NCI-H1417 treated with DMSO at 0.1 percent for 48 hours (cell line): ENCODE data around the gene FMO4.
"Not testable (repeated sequence)": the region's sequence is repeated elsewhere in the genome, so short reads cannot be mapped to it uniquely, and the experiment has no call there.

ENCODE experiments used
- DNase-seq: peaks from one replicate; lab custom pipeline; 2025; lab: John Stamatoyannopoulos, UW

The FMO4 gene

DNA sequence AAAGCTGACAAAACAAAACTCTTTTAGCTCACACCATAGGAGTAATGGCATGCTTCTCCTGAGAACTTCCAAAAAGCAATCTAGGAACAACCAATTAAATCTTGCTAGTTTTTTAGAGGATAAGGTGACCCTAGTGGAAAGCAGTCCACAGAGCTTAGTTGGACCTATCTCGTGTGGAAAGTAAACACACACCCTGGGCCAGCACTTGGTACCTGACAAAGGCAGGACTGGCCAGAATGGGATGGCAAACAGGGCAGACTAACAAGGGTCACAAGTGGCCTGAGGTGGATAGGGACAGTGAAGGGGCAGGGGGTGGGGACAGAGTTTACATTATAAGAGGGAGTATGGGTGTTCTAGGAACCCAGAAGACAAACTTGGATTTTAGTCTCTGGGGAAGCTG is 22.0 kb downstream of the FMO4 start:
- DNase-seq = no peak

DNA sequence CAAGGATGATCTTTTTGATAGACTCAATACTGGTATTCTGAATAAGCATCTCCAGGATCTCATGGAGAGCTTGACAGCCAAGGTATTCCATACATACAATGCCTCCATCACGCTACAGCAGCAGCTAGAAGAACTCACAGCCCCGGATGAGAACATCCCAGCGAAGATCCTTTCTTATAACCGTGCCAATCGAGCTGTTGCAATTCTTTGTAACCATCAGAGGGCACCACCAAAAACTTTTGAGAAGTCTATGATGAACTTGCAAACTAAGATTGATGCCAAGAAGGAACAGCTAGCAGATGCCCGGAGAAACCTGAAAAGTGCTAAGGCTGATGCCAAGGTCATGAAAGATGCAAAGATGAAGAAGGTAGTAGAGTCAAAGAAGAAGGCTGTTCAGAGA is 25.4 kb downstream of the FMO4 start:
- DNase-seq = not testable (repeated sequence)

DNA sequence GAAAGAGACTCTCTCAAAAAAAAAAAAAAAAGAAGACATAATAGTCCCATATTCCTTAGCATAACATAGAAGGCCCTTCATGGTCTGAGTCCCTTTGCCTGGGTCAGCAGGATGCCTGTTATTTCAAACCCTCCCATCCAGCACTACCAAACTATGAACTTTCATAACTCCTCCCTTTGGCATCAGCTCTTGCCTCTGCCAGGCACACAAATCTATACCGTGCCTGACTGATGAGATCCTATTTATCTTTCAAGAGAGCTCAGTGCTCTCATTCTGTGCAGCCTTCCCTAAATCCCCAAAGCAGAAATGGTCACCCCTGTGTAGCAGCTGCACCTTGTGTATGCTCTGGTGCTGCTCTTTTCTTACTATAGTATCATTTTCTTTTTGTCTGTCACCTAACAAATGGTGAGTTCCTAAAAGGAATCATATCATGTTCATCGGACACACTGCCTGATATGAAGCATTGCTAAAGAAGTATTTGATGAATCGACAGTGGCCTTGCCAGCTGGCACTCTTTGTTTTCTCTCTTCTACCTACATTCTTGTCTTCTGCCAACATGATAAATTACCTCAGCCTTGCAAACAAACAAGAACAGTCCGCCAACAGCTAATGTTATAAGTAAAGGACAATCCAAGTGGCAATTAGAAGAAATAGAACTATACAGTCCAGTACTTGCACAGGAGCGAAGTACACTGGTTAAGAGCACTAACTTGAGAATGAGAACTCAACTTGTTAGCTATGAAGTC is 29.9 kb downstream of the FMO4 start:
- no peak for DNase-seq

DNA sequence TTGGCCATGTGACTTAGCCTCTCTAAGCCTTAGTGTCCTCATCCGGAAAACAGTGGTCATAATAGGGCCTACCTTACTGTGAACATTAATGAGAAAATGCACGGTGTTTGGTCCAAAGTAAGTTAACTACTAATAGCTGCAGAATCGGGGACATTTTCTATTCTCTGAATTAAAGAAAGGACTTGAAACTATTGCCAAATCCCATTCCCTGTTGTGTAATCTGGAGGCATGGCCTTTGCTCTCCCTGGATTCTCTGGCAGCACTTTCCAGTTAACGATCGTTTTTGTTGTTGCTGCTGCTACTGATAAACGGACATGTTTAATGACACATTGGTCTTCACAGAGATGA is 30.5 kb downstream of the FMO4 start:
- DNase-seq = no peak

DNA sequence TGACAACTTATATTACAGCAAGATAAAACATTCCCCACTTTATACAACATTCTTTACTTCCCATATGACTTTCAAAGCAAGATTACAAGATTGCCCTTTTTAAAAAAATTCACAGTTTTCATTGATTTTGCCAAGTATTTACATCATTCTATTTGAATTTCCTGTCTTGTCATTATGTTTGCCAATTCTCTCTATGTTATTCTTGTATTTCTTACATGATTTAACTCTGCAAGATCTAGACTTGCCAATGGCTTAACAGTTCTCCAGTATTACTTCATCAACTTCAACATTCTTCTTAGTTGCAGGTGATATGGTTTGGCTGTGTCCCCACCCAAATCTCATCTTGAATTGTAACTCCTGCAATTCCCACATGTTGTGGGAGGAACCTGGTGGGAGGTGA is 31.6 kb downstream of the FMO4 start:
- DNase-seq = no peak

DNA sequence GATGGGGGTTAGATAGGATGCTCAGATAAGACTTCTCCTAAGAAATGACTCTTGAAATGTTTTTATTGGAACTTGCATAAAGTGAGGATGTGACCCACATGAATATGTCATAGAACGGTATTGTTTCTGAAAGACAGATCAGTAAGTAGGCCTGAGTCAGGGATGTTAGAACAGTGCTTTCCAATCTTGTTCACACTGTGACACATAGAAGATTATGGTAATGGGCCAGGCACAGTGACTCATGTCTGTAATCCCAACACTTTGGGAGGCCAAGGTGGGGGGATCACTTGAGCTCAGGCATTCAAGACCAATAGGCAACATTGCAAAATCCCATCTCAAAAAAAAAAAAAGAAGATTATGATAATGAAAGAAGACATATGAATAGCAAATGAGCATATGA is 32.9 kb downstream of the FMO4 start:
- no peak for DNase-seq

DNA sequence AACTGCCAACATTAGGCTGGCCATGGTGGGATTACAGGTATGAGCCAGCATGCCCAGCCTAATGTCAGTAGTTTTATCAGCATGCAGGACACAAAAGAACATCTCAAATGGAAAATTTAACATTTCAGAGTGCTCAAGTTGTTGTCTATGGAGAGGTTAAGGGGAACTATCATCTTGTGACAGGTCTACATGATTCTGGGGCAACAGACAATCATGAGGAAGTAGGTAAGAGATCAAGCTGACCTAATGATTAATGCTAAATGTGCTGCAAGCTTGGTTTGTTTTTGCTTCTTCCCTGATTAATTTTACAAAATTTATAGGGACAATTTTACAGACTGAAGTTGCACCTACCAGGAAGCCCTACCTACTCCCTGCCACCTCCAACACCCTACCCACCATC is 36.6 kb downstream of the FMO4 start:
- DNase-seq = no peak

DNA sequence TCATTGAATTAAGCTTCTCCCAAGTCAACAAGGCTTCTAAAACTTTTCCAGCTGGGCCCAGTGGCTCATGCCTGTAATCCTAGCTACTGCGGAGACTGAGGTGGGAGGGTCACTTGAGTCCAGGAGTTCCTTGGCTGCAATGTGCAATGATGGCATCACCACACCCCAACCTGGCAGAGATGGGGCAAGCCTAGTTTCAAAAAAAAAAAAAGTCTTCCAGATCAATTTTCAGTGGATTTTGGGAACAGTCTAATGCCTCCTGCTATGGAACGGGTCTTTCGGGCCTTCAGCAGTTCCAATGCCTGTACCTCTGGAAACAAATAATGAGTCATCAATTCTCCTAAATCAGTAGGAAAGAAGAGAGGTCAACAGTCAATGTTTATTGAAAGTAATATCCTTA is 38.0 kb downstream of the FMO4 start:
- DNase-seq = no peak

DNA sequence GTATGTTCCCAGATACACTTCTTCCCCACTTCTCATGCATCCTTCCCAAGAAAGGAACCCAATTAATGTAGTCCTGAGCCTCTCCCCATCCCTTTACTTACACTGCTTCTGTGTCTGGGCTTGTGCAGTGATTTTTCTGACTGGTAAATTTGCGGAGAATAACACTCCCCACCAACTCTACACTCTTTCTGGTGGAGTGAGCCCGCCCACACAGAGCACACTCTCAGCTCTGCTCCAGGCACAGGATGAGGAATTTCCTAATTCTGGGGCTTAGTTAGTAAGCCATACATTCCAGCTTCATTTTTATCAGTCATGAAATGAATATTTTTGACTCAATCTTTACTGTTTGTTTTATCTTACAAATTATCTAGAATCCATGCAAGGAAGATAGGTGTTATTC is 38.6 kb downstream of the FMO4 start:
- DNase-seq = no peak

DNA sequence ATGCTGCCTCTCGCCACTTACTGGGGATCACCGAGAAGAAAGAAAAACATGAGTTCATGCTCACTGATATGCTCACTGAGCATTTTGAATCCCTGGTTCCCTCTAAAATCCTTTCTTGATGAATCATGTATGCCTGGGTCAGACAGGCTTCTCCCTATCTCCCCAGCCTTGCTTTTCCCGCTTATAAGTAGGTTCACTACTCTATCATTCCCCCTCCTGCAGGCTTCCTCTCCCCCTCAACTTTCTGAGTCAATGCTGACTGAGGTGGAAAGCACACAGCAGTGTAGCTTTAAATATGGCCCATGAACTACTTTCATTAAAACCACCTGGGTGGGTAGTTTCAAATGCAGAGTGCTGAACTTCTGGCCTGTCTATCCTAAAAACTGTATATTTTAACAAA is 41.7 kb downstream of the FMO4 start:
- no peak for DNase-seq

DNA sequence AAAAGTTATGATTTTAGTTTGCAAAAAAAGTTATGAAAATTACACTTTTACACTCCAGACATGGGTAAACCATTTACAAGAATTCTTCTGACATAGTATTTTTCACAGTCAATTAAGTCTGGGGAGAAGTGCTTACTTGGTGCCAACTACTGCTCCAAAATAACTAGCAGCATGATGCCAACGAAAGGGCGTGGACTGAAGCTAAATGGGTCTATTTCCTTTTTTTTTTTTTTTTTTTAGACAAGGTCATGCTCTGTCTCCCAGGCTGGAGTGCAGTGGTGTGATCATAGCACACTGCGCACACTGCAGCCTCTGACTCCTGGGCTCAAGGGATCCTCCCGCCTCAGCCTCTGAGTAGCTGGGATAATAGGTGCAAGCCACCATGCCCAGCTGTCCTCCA is 43.2 kb downstream of the FMO4 start:
- no peak for DNase-seq

DNA sequence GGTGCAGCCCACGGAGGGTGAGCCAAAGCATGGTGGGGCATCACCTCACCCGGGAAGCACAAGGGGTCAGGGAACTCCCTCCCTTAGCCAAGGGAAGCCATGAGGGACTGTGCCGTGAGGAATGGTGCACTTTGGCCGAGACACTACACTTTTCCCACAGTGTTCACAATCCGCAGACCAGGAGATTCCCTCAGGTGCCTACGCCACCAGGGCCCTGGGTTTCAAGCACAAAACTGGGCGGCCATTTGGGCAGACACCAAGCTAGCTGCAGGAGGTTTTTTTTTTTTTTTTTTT is 45.3 kb downstream of the FMO4 start:
- DNase-seq = not testable (repeated sequence)

DNA sequence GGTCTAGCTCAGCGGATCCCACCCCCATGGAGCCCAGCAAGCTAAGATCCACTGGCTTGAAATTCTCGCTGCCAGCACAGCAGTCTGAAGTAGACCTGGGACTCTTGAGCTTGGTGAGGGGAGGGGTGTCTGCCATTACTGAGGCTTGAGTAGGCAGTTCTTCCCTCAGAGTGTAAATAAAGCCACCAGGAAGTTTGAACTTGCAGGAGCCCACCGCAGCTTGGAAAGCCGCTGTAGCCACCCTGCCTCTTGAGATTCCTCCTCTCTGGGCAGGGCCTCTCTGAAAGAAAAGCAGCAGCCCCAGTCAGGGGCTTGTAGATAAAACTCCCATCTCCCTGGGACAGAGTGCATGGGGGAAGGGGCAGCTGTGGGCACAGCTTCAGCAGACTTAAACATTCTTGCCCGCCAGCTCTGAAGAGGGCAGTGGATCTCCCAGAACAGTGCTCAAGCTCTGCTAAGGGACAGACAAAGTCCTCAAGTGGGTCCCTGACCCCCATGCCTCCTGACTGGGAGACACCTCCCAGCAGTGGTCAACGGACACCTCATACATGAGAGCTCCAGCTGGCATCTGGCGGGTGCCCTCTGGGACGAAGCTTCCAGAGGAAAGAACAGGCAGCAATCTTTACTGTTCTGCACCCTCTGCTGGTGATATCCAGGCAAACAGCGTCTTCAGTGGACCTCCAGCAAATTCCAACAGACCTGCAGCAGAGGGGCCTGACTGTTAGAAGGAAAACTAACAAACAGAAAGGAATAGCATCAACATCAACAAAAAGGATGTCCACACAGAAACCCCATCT is 45.9 kb downstream of the FMO4 start:
- not testable (repeated sequence) for DNase-seq

DNA sequence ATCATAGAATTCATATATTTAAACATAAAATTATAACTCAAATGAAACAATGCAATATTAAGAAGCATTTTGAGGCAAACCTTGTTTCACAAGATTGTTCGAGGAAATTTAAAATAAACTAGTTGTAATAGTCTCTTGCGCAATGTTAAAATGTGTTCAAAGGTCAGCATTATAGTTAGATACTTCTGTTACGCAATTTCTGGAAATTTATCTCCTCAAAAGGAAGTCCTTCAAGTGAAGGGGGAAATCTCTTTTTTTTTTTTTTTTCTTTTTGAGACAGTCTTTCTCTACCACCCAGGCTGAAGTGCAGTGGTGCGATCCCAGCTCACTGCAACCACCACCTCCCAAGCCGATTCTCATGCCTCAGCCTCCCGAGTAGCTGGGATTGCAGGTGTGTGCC is 52.1 kb downstream of the FMO4 start:
- DNase-seq = no peak

DNA sequence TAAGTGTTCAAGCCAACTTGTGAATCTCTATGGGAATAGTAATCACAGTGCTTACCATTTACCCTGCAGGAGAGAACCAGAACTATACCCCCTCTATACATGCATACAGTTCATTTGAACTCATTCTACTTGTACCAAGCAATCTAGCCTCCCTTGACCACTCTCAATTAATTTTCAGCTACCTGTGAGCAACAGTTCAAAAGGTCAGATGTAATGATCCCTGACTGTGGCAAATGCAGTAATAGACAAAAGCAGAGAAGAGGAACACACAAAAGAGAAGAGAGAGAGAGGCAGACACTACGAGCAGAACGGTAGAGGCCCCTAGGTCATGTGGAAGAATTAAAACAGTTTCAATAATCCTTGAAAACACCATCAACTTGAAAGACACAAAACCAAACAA is 52.8 kb downstream of the FMO4 start:
- DNase-seq = no peak

DNA sequence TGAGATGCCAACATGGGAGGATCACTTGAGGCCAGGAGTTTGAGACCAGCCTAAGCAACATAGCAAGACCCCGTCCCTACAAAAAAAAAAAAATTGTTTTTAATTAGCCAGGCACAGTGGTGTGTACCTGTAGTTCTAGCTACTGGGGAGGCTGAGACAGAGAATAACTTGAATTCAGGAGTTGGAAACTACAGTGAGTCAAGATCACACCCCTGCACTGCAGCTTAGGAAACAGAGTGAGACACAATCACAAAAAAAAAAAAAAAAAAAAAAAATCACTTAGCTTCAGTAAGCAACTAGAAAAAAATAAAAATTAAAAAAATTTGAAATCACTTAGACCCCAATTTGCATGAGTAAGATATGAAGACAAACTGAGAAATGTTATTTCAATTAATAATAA is 53.5 kb downstream of the FMO4 start:
- DNase-seq = no peak

DNA sequence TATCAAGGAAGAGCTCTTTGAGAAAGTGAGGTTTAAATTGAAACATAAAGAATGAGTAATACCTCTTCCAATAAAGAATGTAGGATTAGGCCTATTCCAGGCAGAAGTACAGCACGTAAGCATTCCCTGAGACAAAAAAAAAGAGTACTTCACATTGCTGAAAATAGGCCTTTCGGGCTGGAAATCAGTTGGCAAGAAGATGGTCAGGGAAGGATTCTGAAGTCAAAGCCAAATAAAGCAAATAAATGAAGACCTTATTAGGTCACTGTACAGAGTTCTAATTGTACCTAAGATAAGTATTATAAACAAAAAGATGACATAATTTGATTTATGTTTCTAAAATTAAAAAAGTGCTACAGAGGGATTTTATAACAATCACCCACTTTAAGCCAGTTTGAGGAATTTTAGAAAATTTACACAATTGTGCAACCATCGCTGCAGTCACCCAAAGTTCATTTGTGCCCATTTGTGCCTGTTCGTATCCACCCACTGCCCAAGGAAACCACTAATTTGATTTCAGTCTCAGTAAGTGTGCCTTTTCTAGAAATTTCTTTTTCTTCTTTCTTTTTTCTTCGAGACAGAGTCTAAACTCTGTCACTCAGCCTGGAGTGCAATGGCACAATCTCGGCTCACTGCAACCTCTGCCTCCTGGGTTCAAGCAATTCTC is 58.6 kb downstream of the FMO4 start:
- no peak for DNase-seq

DNA sequence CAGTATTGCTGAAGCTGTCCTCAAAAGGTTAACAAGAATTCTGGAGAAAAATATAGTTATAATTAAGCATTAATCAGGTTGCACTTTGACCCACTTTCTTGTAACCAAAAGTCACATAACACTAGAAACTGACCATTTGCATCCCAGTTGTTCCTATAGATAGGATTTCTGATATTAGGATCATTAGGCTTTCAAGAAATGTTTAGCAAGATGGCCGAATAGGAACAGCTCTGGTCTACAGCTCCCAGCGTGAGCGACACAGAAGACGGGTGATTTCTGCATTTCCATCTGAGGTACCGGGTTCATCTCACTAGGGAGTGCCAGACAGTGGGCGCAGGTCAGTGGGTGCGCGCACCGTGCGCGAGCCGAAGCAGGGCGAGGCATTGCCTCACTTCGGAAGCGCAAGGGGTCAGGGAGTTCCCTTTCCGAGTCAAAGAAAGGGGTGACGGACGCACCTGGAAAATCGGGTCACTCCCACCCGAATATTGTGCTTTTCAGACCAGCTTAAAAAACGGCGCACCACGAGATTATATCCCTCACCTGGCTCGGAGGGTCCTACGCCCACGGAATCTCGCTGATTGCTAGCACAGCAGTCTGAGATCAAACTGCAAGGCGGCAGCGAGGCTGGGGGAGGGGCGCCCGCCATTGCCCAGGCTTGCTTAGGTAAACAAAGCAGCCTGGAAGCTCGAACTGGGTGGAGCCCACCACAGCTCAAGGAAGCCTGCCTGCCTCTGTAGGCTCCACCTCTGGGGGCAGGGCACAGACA is 59.6 kb downstream of the FMO4 start:
- not testable (repeated sequence) for DNase-seq

DNA sequence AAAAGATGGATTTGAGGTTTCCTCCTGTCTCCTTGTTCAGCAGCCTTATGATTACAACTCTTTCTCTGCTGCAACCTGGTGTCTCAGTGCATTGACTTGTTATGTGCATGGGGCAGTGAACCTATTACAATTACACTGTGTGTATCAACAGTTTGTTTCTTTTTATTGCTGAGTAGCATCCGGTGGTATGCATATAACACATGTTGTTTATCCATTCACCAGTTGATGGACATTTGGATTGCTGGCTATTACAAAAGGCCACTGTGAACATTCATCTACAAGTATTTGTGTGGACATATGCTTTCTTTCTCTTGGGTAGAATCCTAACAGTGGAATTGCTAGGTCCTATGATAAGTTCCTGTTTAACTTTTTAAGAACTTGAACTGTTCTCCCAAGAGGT is 65.9 kb downstream of the FMO4 start:
- DNase-seq = no peak

DNA sequence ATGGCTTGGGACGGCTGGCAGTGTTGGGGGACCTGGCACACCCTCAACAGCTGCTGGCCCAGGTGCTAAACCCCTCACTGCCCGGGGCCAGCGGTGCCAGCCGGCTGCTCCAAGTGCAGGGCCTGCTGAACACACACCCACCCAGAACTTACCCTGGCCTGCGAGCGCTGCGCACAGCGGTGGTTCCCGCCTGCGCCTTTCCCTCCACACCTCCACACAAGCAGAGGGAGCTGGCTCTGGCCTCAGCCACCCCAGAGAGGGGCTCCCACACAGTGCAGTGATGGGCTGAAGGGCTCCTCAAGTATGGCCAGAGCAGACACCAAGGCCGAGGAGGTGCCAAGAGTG is 67.9 kb downstream of the FMO4 start:
- no peak for DNase-seq

DNA sequence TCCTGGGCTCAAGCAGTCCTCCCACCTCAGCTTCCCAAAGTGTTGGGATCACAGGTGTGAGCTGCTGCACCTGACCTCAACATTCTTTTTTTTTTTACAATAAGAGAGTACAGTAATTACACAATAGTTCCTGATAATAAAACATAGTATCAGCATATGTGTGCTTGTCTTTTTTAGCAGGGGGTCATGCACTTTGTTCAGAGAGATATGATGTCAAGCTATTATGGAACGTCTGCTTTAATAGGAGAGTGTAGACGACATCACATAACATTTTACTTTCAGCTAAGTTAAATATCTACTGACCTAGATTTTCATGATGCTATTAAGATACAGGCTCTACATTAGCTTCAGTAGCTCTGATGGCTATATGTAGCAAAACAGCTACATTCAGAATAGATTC is 70.5 kb downstream of the FMO4 start:
- no peak for DNase-seq

DNA sequence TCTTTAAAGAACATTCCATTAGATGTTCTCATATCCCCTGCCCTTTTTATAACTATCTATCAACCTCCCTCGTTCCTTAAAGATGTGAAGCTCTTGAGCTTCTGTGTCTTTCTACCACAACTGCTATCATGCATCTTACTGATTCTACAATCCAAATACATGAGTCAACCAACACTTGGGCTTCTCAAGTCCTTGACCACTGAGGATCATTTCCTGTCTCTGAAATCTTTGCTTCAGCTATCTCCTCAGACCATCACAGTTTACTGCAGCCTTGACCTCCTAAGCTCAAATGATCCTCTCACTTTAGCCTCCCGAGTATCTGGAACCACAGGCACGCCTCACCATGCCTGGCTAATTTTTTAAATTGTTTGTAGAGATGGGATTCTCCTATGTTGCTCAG is 75.2 kb downstream of the FMO4 start:
- DNase-seq = no peak

DNA sequence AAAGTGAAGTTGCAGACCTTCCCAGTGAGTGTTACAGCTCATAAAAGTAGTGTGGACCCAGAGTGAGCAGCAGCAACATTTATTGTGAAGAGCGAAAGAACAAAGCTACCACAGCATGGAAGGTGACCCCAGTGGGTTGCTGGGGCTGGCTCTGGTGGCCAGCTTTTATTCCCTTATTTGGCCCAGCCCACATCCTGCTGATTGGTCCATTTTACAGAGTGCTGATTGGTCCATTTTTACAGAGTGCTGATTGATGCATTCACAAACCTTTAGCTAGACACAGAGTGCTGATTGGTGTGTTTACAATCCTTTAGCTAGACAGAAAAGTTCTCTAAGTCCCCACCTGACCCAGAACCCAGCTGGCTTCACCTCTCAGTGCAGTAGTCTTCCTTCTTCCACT is 76.8 kb downstream of the FMO4 start:
- not testable (repeated sequence) for DNase-seq
